Fibroblast of lung (primary cell): ENCODE results near the gene SCFD2. TPM values are rescaled to one million over a fixed set of nuclear protein-coding genes. Genes with fewer than 3 reads are reported as not detected.
"Not testable (repeated sequence)": the region's sequence is repeated elsewhere in the genome, so short reads cannot be mapped to it uniquely, and the experiment has no call there.

Experiments used
- DNase-seq, 2 donors: peaks; one replicate each; pipeline versions ENCODE4 v3.0.0 to v3.0.0-alpha.2; 2010; ENCODE audit warnings: low read depth in 2 of 2
- H2AFZ ChIP-seq: 2 replicates; pipeline ENCODE4 v1.5.1; 2012; ENCODE audit warnings: low read length, control low read depth, inconsistent platforms
- H3K27ac ChIP-seq: 2 replicates; pipeline ENCODE4 v1.5.1; 2011; ENCODE audit warnings: low read length, control low read depth; ENCODE audit not compliant: insufficient read depth
- H3K27me3 ChIP-seq: 2 replicates; pipeline ENCODE4 v1.5.1; 2011; ENCODE audit warnings: mild to moderate bottlenecking, low read length; ENCODE audit not compliant: control insufficient read depth, insufficient read depth
- H3K36me3 ChIP-seq: 2 replicates; pipeline ENCODE4 v1.5.1; 2011; ENCODE audit warnings: low read length; ENCODE audit not compliant: control insufficient read depth, insufficient read depth
- H3K4me1 ChIP-seq: 2 replicates; pipeline ENCODE4 v1.5.1; 2011; ENCODE audit warnings: low read length; ENCODE audit not compliant: control insufficient read depth, insufficient read depth; ENCODE audit errors: extremely low read depth
- H3K4me2 ChIP-seq: 2 replicates; pipeline ENCODE4 v1.5.1; 2011; ENCODE audit warnings: low read length, control low read depth; ENCODE audit not compliant: insufficient read depth; ENCODE audit errors: extremely low read depth
- H3K4me3 ChIP-seq, 4 experiments: fragments of 200-600 bp in 1 of 4; sonication (generic) in 1 of 4; replicated peaks in 1 of 4; 2 replicates each; pipeline ENCODE4 v1.5.1; 2011 to 2016; ENCODE audit warnings: low read length in 4 of 4, low read depth in 3 of 4, mild to moderate bottlenecking in 3 of 4, control low read depth in 2 of 4, inconsistent platforms in 1 of 4, mixed read lengths in 1 of 4; ENCODE audit not compliant: insufficient read depth in 1 of 4; ENCODE audit errors: control extremely low read depth in 1 of 4
- H3K79me2 ChIP-seq: 2 replicates; pipeline ENCODE4 v1.5.1; 2012; ENCODE audit warnings: mild to moderate bottlenecking, low read length, inconsistent platforms; ENCODE audit not compliant: control insufficient read depth, insufficient read depth
- H3K9ac ChIP-seq: 2 replicates; pipeline ENCODE4 v1.5.1; 2011; ENCODE audit warnings: mild to moderate bottlenecking, low read length, control low read depth; ENCODE audit not compliant: insufficient read depth
- H3K9me3 ChIP-seq: 2 replicates; pipeline ENCODE4 v1.5.1; 2012; ENCODE audit warnings: low read depth, low read length; ENCODE audit not compliant: control insufficient read depth, insufficient read depth
- H4K20me1 ChIP-seq: 2 replicates; pipeline ENCODE4 v1.5.1; 2011; ENCODE audit warnings: low read length; ENCODE audit not compliant: control insufficient read depth, insufficient read depth; ENCODE audit errors: extremely low read depth
- EZH2 ChIP-seq: IDR thresholded peaks from 2 replicates; pipeline ENCODE4 v1.5.1; 2012; ENCODE audit warnings: low read length, control low read depth, mild to moderate bottlenecking; ENCODE audit errors: missing control alignments
- polyA plus RNA-seq, 2 donors: library from polyadenylated mRNA; depleted of rRNA in 1 of 2; stranded (reverse) in 1 of 2; unstranded in 1 of 2; fragments of >200 nt; gene quantifications; 2 replicates each; pipeline ENCODE4 v1.2.1, GENCODE V29; 2011 to 2012; ENCODE audit warnings: missing spikeins in 1 of 2
- total RNA-seq: library from RNA; depleted of rRNA; stranded (reverse); fragments of >200 nt; gene quantifications from 2 replicates; pipeline ENCODE4 v1.2.1, GENCODE V29; 2014
- TF ChIP-seq, protein P1 (sequence below), 2 donors: IDR thresholded peaks in 1 of 2; conservative IDR thresholded peaks in 1 of 2; 1 replicate in 1 of 2; 2 replicates in 1 of 2; pipeline ENCODE4 v1.5.1; 2011 to 2012; ENCODE audit warnings: low read length in 2 of 2, control low read depth in 1 of 2, inconsistent platforms in 1 of 2, low read depth in 1 of 2, mild to moderate bottlenecking in 1 of 2

SCFD2 gene
- total and polyA plus RNA-seq, 2 donors (not counting 1 experiment from before 2014, with no cell fraction given): 16.2 to 23.1 TPM

DNA sequence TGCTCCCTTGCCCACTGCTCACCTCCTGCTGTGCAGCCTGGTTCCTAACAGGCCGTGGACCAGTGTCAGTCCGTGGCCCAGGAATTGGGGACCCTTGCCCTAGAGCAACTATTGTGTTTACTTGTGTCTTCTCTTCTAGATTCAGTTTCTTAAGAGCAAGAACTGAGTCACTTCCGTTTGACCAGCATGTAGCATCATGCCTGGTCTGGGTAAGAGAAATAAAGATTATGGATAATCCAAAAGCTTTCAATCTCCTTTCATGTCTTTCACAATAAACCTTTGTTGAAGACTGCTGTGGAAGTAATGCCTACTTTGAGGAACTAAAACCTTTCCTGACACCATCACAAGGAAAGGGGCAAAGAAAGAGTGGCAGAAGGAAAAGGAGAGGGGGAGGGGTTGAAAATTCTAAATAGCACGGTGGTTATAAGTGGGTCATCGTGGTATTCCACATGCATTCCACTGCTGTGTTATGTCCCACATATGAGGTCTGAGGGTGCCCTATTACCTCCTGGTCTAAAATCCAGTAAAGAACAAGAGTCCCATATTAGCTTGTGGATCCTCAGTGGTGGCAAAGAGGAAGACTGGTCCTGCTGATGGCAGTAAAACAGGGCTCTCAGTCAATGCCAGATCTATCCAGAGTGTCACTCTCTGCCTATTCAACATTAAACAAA is 370.4 kb downstream of the SCFD2 start:
- TF ChIP-seq EZH2: no peak
- TF ChIP-seq, protein P1, sequence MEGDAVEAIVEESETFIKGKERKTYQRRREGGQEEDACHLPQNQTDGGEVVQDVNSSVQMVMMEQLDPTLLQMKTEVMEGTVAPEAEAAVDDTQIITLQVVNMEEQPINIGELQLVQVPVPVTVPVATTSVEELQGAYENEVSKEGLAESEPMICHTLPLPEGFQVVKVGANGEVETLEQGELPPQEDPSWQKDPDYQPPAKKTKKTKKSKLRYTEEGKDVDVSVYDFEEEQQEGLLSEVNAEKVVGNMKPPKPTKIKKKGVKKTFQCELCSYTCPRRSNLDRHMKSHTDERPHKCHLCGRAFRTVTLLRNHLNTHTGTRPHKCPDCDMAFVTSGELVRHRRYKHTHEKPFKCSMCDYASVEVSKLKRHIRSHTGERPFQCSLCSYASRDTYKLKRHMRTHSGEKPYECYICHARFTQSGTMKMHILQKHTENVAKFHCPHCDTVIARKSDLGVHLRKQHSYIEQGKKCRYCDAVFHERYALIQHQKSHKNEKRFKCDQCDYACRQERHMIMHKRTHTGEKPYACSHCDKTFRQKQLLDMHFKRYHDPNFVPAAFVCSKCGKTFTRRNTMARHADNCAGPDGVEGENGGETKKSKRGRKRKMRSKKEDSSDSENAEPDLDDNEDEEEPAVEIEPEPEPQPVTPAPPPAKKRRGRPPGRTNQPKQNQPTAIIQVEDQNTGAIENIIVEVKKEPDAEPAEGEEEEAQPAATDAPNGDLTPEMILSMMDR (conservative IDR thresholded peaks at IDR 0.05 in 1 of 2, IDR thresholded peaks at IDR 0.05 in 1 of 2; ENCODE audit: low read depth in 1 of 2, low read length in 2 of 2): no peak
- Histone ChIP-seq H3K4me1 (peaks cover 12% of the 10 kb centered on the region), H3K9ac (no peak overlapping the region), H3K36me3 (no peaks in the 10 kb centered on the region), H3K9me3 (no peaks in the 10 kb centered on the region), H3K27ac (peak overlapping the region; percentile 22), H3K79me2 (no peaks in the 10 kb centered on the region), H2AFZ (no peak overlapping the region), H3K4me2 (peak overlapping the region; percentile 54), H4K20me1 (no peaks in the 10 kb centered on the region), H3K27me3 (no peaks in the 10 kb centered on the region), H3K4me3 (no peak overlapping the region)
- peak in 1 of 2 donors; percentile 36 for DNase-seq

DNA sequence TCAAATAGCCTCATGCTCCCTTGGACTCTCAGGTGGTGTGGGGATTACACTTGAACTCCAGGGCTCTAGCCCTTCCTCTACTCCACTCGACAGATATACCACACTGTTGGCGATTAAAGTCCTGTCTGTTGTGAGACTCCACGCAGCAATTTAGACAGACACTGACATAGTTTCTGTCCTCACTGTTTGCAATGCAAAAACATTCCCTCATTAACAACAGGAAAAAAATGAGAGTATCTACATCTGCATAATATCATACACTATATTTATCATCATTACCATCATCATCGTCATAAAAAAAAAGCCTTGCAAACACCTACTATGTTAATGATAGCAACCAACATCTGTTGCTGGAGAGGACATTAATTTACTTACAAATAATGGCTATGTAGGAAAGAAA is 371.3 kb downstream of the SCFD2 start:
- Histone ChIP-seq H3K9ac (no peak overlapping the region), H2AFZ (no peak overlapping the region), H3K79me2 (no peaks in the 10 kb centered on the region), H3K4me3 (no peak overlapping the region), H3K27ac (no peak overlapping the region), H3K4me1 (peaks cover 12% of the 10 kb centered on the region), H3K27me3 (no peaks in the 10 kb centered on the region), H4K20me1 (no peaks in the 10 kb centered on the region), H3K4me2 (no peak overlapping the region), H3K36me3 (no peaks in the 10 kb centered on the region), H3K9me3 (no peaks in the 10 kb centered on the region)
- TF ChIP-seq EZH2: no peak
- TF ChIP-seq, protein P1 (conservative IDR thresholded peaks at IDR 0.05 in 1 of 2, IDR thresholded peaks at IDR 0.05 in 1 of 2; ENCODE audit: low read depth in 1 of 2, low read length in 2 of 2): no peak
- DNase-seq: no peak

DNA sequence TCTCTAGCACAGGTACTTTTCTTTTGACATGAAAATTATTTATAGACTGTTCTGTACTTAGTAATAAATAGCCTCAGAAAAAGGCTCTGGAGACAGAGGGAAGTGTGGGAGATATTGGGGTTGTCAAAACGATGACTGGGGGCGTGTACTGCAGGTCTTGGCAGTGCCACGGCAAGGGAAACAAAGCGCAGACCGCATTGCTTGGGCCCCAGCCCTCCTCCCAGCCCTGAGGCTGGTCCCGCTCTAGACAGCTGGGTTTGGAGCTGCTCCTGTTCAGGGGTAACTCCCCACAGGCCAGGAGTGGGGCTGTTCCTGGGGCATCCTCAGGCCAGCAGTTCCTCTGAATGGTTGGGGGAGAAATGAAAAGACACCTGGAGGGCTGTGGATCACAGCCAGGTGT is 372.1 kb downstream of the SCFD2 start:
- H3K27ac ChIP-seq: no peak overlapping the region
- H3K27me3 ChIP-seq: no peaks in the 10 kb centered on the region
- no peak overlapping the region for H3K9ac ChIP-seq
- H3K4me1 ChIP-seq: peaks cover 12% of the 10 kb centered on the region
- no peak overlapping the region for H3K4me3 ChIP-seq
- DNase-seq: no peak
- no peak overlapping the region for H2AFZ ChIP-seq
- no peaks in the 10 kb centered on the region for H3K9me3 ChIP-seq
- TF ChIP-seq EZH2: no peak
- TF ChIP-seq, protein P1 (conservative IDR thresholded peaks at IDR 0.05 in 1 of 2, IDR thresholded peaks at IDR 0.05 in 1 of 2; ENCODE audit: low read depth in 1 of 2, low read length in 2 of 2): no peak
- H4K20me1 ChIP-seq: no peaks in the 10 kb centered on the region
- no peak overlapping the region for H3K4me2 ChIP-seq
- H3K36me3 ChIP-seq: no peaks in the 10 kb centered on the region
- no peaks in the 10 kb centered on the region for H3K79me2 ChIP-seq

DNA sequence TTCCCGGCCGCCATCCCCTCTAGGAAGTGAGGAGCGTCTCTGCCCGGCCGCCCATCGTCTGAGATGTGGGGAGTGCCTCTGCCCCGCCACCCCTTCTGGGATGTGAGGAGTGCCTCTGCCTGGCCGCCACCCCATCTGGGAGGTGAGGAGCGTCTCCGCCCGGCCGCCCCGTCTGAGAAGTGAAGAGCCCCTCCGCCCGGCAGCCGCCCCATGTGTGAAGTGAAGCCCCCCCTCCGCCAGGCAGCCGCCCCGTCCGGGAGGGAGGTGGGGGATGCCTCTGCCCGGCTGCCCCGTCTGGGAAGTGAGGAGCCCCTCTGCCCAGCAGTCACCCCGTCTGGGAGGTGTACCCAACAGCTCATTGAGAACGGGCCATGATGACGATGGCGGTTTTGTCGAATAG is 373.3 kb downstream of the SCFD2 start:
- not testable (repeated sequence) for H3K9ac ChIP-seq, H4K20me1 ChIP-seq, H3K27ac ChIP-seq, H3K27me3 ChIP-seq, H3K79me2 ChIP-seq, DNase-seq, H2AFZ ChIP-seq, H3K36me3 ChIP-seq, H3K4me2 ChIP-seq, H3K9me3 ChIP-seq, H3K4me3 ChIP-seq
- peaks cover 12% of the 10 kb centered on the region for H3K4me1 ChIP-seq
